Measurements from ENCODE around the gene MACO1.

MACO1 gene

GRCh38 chr1:25482211-25482610 is 51.5 kb downstream of the MACO1 start:
- Histone ChIP-seq H2AK5ac (ENCODE audit: low read length) (no peak overlapping the region), H2BK120ac (ENCODE audit: low read depth, low read length) (no peak overlapping the region), H2BK15ac (replicated peaks; ENCODE audit: low read depth) (no peak overlapping the region), H3K9ac (ENCODE audit: low read length) (no peak overlapping the region), H4K8ac (ENCODE audit: low read depth, low read length) (no peak overlapping the region), H3K36me3 (ENCODE audit: control insufficient read depth, insufficient read depth, low read length) (no peaks in the 10 kb centered on the region), H3K79me1 (ENCODE audit: low read length) (peaks cover 4% of the 10 kb centered on the region), H4K5ac (ENCODE audit: low read length) (no peak overlapping the region), H3K4ac (ENCODE audit: low read depth, low read length) (no peak overlapping the region), H3K79me2 (ENCODE audit: control insufficient read depth, insufficient read depth, low read length) (no peaks in the 10 kb centered on the region), H3K4me1 (ENCODE audit: control insufficient read depth, low read depth, low read length) (no peaks in the 10 kb centered on the region), H3K27me3 (ENCODE audit: insufficient read depth, low read length, poor library complexity) (no peaks in the 10 kb centered on the region), H3K18ac (ENCODE audit: low read length) (no peak overlapping the region), H3K4me3 (ENCODE audit: low read length) (no peak overlapping the region), H3K4me2 (ENCODE audit: low read length) (no peak overlapping the region), H3K27ac (ENCODE audit: low read depth, low read length) (no peak overlapping the region), H3K56ac (ENCODE audit: low read length) (no peak overlapping the region), H2BK5ac (ENCODE audit: low read length) (no peak overlapping the region), H3K23ac (ENCODE audit: low read length) (no peak overlapping the region)
- no peak for DNase-seq
- no CpG with 5 or more reads among the region's 1 CpG for WGBS (ENCODE audit: extremely low coverage, insufficient coverage, low lambda C conversion rate)

- no peak overlapping the region for H3K18ac ChIP-seq (ENCODE audit: low read length)
- no peak overlapping the region for H4K5ac ChIP-seq (ENCODE audit: low read length)
- H3K56ac ChIP-seq (ENCODE audit: low read length), result no peak overlapping the region
- no peaks in the 10 kb centered on the region for H3K27me3 ChIP-seq (ENCODE audit: insufficient read depth, low read length, poor library complexity)
- H3K36me3 ChIP-seq (ENCODE audit: control insufficient read depth, insufficient read depth, low read length), result no peaks in the 10 kb centered on the region
- no peak overlapping the region for H3K4me2 ChIP-seq (ENCODE audit: low read length)
- no peak overlapping the region for H2BK120ac ChIP-seq (ENCODE audit: low read depth, low read length)
- peak overlapping the region; percentile 37 for H3K27ac ChIP-seq (ENCODE audit: low read depth, low read length)
- no peak overlapping the region for H2BK5ac ChIP-seq (ENCODE audit: low read length)
- peaks cover 4% of the 10 kb centered on the region for H3K79me1 ChIP-seq (ENCODE audit: low read length)
- no peak overlapping the region for H3K9ac ChIP-seq (ENCODE audit: low read length)
- no peak overlapping the region for H3K23ac ChIP-seq (ENCODE audit: low read length)
- no peaks in the 10 kb centered on the region for H3K4me1 ChIP-seq (ENCODE audit: control insufficient read depth, low read depth, low read length)
- no peak overlapping the region for H2AK5ac ChIP-seq (ENCODE audit: low read length)
- no CpG with 5 or more reads among the region's 10 CpGs for WGBS (ENCODE audit: extremely low coverage, insufficient coverage, low lambda C conversion rate)
- H3K79me2 ChIP-seq (ENCODE audit: control insufficient read depth, insufficient read depth, low read length), result no peaks in the 10 kb centered on the region
- no peak overlapping the region for H2BK15ac ChIP-seq (replicated peaks; ENCODE audit: low read depth)
- DNase-seq, result no peak
- H3K4ac ChIP-seq (ENCODE audit: low read depth, low read length), result no peak overlapping the region
- no peak overlapping the region for H4K8ac ChIP-seq (ENCODE audit: low read depth, low read length)
- H3K4me3 ChIP-seq (ENCODE audit: low read length), result no peak overlapping the region
These were observed 53.4 kb downstream of the MACO1 start for GRCh38 chr1:25484096-25484495.

DNA sequence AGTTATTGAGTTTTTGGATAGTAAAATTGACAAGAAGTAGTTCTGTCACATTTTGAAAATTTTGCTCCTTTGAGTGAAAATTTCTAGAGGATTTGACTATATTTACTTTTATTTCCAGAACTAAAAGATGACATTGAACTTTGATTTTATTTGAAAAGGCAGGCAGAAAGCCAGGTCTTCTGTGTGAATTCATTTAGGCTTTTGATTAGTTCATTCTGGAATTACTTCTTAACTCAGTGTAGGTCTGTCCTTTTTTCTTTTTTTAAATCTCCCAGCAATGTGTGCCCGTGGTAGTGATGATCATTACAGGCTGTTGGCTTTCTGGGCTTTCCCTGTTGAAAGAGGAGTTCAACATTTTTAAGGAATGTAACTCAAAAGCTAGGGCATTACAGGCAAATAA is 53.8 kb downstream of the MACO1 start:
- WGBS (ENCODE audit: extremely low coverage, insufficient coverage, low lambda C conversion rate), result no CpG with 5 or more reads among the region's 1 CpG
- Histone ChIP-seq H3K23ac (ENCODE audit: low read length) (no peak overlapping the region), H3K36me3 (ENCODE audit: control insufficient read depth, insufficient read depth, low read length) (no peaks in the 10 kb centered on the region)

GRCh38 chr1:25485536-25486411 is 55.1 kb downstream of the MACO1 start:
- no peaks in the 10 kb centered on the region for H3K27me3 ChIP-seq (ENCODE audit: insufficient read depth, low read length, poor library complexity)
- H3K56ac ChIP-seq (ENCODE audit: low read length), result no peak overlapping the region
- H2BK120ac ChIP-seq (ENCODE audit: low read depth, low read length), result no peak overlapping the region
- peaks cover 4% of the 10 kb centered on the region for H3K79me1 ChIP-seq (ENCODE audit: low read length)
- no peak overlapping the region for H2AK5ac ChIP-seq (ENCODE audit: low read length)
- no CpG with 5 or more reads among the region's 6 CpGs for WGBS (ENCODE audit: extremely low coverage, insufficient coverage, low lambda C conversion rate)
- no peak overlapping the region for H3K27ac ChIP-seq (ENCODE audit: low read depth, low read length)
- DNase-seq, result no peak
- H3K4me2 ChIP-seq (ENCODE audit: low read length), result no peak overlapping the region
- H4K5ac ChIP-seq (ENCODE audit: low read length), result no peak overlapping the region
- no peak overlapping the region for H3K4me3 ChIP-seq (ENCODE audit: low read length)
- H3K4ac ChIP-seq (ENCODE audit: low read depth, low read length), result no peak overlapping the region
- no peaks in the 10 kb centered on the region for H3K4me1 ChIP-seq (ENCODE audit: control insufficient read depth, low read depth, low read length)
- H3K23ac ChIP-seq (ENCODE audit: low read length), result no peak overlapping the region
- no peak overlapping the region for H2BK15ac ChIP-seq (replicated peaks; ENCODE audit: low read depth)
- H3K18ac ChIP-seq (ENCODE audit: low read length), result no peak overlapping the region
- H2BK5ac ChIP-seq (ENCODE audit: low read length), result no peak overlapping the region
- no peak overlapping the region for H4K8ac ChIP-seq (ENCODE audit: low read depth, low read length)
- H3K9ac ChIP-seq (ENCODE audit: low read length), result no peak overlapping the region
- H3K79me2 ChIP-seq (ENCODE audit: control insufficient read depth, insufficient read depth, low read length), result no peaks in the 10 kb centered on the region
- H3K36me3 ChIP-seq (ENCODE audit: control insufficient read depth, insufficient read depth, low read length), result no peaks in the 10 kb centered on the region

More for the DNA sequence above, 53.8 kb downstream of the MACO1 start:
- no peak overlapping the region for H3K18ac ChIP-seq (ENCODE audit: low read length)
- no peaks in the 10 kb centered on the region for H3K27me3 ChIP-seq (ENCODE audit: insufficient read depth, low read length, poor library complexity)
- H2AK5ac ChIP-seq (ENCODE audit: low read length), result no peak overlapping the region
- H3K79me1 ChIP-seq (ENCODE audit: low read length), result peaks cover 4% of the 10 kb centered on the region
- H3K27ac ChIP-seq (ENCODE audit: low read depth, low read length), result no peak overlapping the region
- H3K4me3 ChIP-seq (ENCODE audit: low read length), result no peak overlapping the region
- H3K79me2 ChIP-seq (ENCODE audit: control insufficient read depth, insufficient read depth, low read length), result no peaks in the 10 kb centered on the region
- H3K9ac ChIP-seq (ENCODE audit: low read length), result no peak overlapping the region
- H2BK15ac ChIP-seq (replicated peaks; ENCODE audit: low read depth), result no peak overlapping the region
- no peak for DNase-seq
- H3K4ac ChIP-seq (ENCODE audit: low read depth, low read length), result no peak overlapping the region
- no peak overlapping the region for H2BK120ac ChIP-seq (ENCODE audit: low read depth, low read length)
- H3K56ac ChIP-seq (ENCODE audit: low read length), result no peak overlapping the region
- no peak overlapping the region for H2BK5ac ChIP-seq (ENCODE audit: low read length)
- no peak overlapping the region for H4K8ac ChIP-seq (ENCODE audit: low read depth, low read length)
- H3K4me2 ChIP-seq (ENCODE audit: low read length), result no peak overlapping the region
- no peaks in the 10 kb centered on the region for H3K4me1 ChIP-seq (ENCODE audit: control insufficient read depth, low read depth, low read length)
- no peak overlapping the region for H4K5ac ChIP-seq (ENCODE audit: low read length)

DNA sequence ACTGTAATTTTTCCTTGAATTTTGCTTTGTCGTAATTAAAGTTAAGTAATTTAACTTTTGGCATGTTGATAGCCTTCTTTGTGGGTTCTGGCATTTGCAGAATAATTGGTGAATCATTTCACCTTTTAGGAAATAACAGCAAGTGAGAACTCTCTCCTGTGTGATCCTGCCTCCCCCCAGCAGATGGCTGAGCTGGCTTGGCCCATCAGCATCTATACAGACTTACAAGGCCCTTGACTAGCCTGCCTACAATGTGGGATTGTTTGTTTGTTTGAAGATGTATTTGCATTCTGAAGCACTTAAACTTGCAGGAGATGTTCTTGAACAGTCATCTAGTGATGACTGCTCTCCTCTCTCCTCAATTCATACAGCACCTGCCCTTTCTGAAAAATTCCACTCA is 55.9 kb downstream of the MACO1 start:
- Histone ChIP-seq H3K4me1 (ENCODE audit: control insufficient read depth, low read depth, low read length) (no peaks in the 10 kb centered on the region), H3K9ac (ENCODE audit: low read length) (no peak overlapping the region), H3K36me3 (ENCODE audit: control insufficient read depth, insufficient read depth, low read length) (no peaks in the 10 kb centered on the region), H3K79me1 (ENCODE audit: low read length) (peaks cover 3% of the 10 kb centered on the region), H3K4ac (ENCODE audit: low read depth, low read length) (no peak overlapping the region), H3K79me2 (ENCODE audit: control insufficient read depth, insufficient read depth, low read length) (no peaks in the 10 kb centered on the region), H2BK120ac (ENCODE audit: low read depth, low read length) (no peak overlapping the region), H2BK15ac (replicated peaks; ENCODE audit: low read depth) (no peak overlapping the region), H3K27me3 (ENCODE audit: insufficient read depth, low read length, poor library complexity) (no peaks in the 10 kb centered on the region), H3K27ac (ENCODE audit: low read depth, low read length) (no peak overlapping the region), H3K18ac (ENCODE audit: low read length) (no peak overlapping the region), H4K5ac (ENCODE audit: low read length) (no peak overlapping the region), H3K23ac (ENCODE audit: low read length) (no peak overlapping the region), H4K8ac (ENCODE audit: low read depth, low read length) (no peak overlapping the region), H2BK5ac (ENCODE audit: low read length) (no peak overlapping the region), H3K4me2 (ENCODE audit: low read length) (no peak overlapping the region), H2AK5ac (ENCODE audit: low read length) (no peak overlapping the region), H3K56ac (ENCODE audit: low read length) (no peak overlapping the region), H3K4me3 (ENCODE audit: low read length) (no peak overlapping the region)
- no CpG with 5 or more reads among the region's 1 CpG for WGBS (ENCODE audit: extremely low coverage, insufficient coverage, low lambda C conversion rate)
- peak; percentile 56 for DNase-seq

- H3K18ac ChIP-seq (ENCODE audit: low read length), result no peak overlapping the region
- H3K4ac ChIP-seq (ENCODE audit: low read depth, low read length), result no peak overlapping the region
- H3K79me2 ChIP-seq (ENCODE audit: control insufficient read depth, insufficient read depth, low read length), result no peaks in the 10 kb centered on the region
- H2BK15ac ChIP-seq (replicated peaks; ENCODE audit: low read depth), result no peak overlapping the region
- no peaks in the 10 kb centered on the region for H3K79me1 ChIP-seq (ENCODE audit: low read length)
- no peaks in the 10 kb centered on the region for H3K27me3 ChIP-seq (ENCODE audit: insufficient read depth, low read length, poor library complexity)
- no peak overlapping the region for H3K56ac ChIP-seq (ENCODE audit: low read length)
- no peak overlapping the region for H3K27ac ChIP-seq (ENCODE audit: low read depth, low read length)
- H2BK5ac ChIP-seq (ENCODE audit: low read length), result no peak overlapping the region
- H2BK120ac ChIP-seq (ENCODE audit: low read depth, low read length), result no peak overlapping the region
- no peaks in the 10 kb centered on the region for H3K36me3 ChIP-seq (ENCODE audit: control insufficient read depth, insufficient read depth, low read length)
- H4K8ac ChIP-seq (ENCODE audit: low read depth, low read length), result no peak overlapping the region
- no peaks in the 10 kb centered on the region for H3K4me1 ChIP-seq (ENCODE audit: control insufficient read depth, low read depth, low read length)
- no peak overlapping the region for H3K4me2 ChIP-seq (ENCODE audit: low read length)
- no peak overlapping the region for H3K23ac ChIP-seq (ENCODE audit: low read length)
- no peak overlapping the region for H2AK5ac ChIP-seq (ENCODE audit: low read length)
- H3K4me3 ChIP-seq (ENCODE audit: low read length), result no peak overlapping the region
- H3K9ac ChIP-seq (ENCODE audit: low read length), result no peak overlapping the region
- WGBS (ENCODE audit: extremely low coverage, insufficient coverage, low lambda C conversion rate), result no CpG with 5 or more reads among the region's 2 CpGs
- peak; percentile 29 for DNase-seq
- no peak overlapping the region for H4K5ac ChIP-seq (ENCODE audit: low read length)
These were observed 56.9 kb downstream of the MACO1 start for GRCh38 chr1:25487628-25488027.
